RWPE1 (cell line): ENCODE data around the gene IL20RB.

Experiments
- CTCF ChIA-PET: fragments of 350-600 bp; sonication (Branson Sonifier 250); formaldehyde crosslinking; extraction: SDS; loops from one replicate; lab custom pipeline; 2021; lab: Yijun Ruan, JAX
- POLR2A ChIA-PET: fragments of 400-600 bp; formaldehyde crosslinking; extraction: SDS; loops from one replicate; lab custom pipeline; 2020; ENCODE audit warnings: antibody characterized with exemption; ENCODE audit not compliant: low non-redundant PET; lab: Yijun Ruan, JAX
- DNase-seq: peaks from one replicate; pipeline ENCODE4 v3.0.0; 2012; ENCODE audit warnings: low spot score
- H3K27ac ChIP-seq: fragments of 450-650 bp; 2 replicates; pipeline ENCODE4 v1.5.1; 2017
- TF ChIP-seq, protein P1 (sequence below): fragments of 450-650 bp; conservative IDR thresholded peaks from 2 replicates; pipeline ENCODE4 v1.5.1; 2017; ENCODE audit warnings: low read depth, mild to moderate bottlenecking

Gene IL20RB, protein sequence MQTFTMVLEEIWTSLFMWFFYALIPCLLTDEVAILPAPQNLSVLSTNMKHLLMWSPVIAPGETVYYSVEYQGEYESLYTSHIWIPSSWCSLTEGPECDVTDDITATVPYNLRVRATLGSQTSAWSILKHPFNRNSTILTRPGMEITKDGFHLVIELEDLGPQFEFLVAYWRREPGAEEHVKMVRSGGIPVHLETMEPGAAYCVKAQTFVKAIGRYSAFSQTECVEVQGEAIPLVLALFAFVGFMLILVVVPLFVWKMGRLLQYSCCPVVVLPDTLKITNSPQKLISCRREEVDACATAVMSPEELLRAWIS

DNA sequence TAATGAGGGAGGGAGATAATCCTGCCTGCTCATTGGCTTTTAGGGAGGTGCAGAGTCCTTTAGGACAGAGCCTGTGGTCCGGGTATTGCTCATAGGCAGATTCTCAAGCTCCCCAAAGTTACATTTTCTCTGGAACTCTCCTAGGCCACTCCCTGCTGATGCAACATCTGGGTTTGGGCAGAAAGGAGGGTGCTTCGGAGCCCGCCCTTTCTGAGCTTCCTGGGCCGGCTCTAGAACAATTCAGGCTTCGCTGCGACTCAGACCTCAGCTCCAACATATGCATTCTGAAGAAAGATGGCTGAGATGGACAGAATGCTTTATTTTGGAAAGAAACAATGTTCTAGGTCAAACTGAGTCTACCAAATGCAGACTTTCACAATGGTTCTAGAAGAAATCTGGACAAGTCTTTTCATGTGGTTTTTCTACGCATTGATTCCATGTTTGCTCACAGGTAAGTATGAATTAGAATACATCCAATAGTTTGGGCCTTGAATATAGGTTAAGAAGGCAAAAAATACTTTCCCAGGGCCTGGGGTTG is at the start of gene IL20RB:
TSS of gene IL20RB (plus strand) at position 233 of the 538 bp plus-strand sequence. CDS start at position 364, 131 bp downstream.
- TF ChIP-seq, protein P1, sequence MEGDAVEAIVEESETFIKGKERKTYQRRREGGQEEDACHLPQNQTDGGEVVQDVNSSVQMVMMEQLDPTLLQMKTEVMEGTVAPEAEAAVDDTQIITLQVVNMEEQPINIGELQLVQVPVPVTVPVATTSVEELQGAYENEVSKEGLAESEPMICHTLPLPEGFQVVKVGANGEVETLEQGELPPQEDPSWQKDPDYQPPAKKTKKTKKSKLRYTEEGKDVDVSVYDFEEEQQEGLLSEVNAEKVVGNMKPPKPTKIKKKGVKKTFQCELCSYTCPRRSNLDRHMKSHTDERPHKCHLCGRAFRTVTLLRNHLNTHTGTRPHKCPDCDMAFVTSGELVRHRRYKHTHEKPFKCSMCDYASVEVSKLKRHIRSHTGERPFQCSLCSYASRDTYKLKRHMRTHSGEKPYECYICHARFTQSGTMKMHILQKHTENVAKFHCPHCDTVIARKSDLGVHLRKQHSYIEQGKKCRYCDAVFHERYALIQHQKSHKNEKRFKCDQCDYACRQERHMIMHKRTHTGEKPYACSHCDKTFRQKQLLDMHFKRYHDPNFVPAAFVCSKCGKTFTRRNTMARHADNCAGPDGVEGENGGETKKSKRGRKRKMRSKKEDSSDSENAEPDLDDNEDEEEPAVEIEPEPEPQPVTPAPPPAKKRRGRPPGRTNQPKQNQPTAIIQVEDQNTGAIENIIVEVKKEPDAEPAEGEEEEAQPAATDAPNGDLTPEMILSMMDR = no peak
- ChIA-PET CTCF (interaction anchor here (0.7 to 2.5 kb wide), 3 partner anchors 56 to 566 kb away, joined by 3 to 10 read pairs (median 4); partner anchors contain the start of gene STAG1), POLR2A (interaction anchor here (0.9 to 1.4 kb wide), 3 partner anchors 22 to 205 kb away, joined by 3 to 9 read pairs (median 3); partner anchors contain the start of genes NCK1 and STAG1)
- peak within 1 kb of the TSS; percentile 97 for H3K27ac ChIP-seq
- peak; percentile 82 for DNase-seq

DNA sequence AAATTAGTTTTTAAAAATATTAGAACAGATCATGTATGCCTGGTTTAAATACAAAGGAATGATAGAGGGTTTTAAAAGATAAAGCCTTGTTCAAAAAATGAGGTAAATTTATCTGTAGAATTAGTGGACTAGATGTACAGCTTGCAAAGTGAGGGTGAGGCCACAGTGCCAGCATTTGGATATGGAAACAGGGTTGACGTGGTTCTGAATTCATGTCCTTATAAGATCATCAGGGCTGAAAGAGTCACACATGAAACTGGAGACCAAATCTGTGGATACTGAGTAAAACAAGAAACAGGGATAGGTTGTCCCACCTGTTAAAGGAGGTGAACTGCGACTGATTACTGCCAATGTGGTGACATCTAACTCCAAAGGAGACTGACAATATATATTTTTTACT is 49.5 kb upstream of the IL20RB start:
- TF ChIP-seq, protein P1 = no peak
- ChIA-PET CTCF (no interaction called here), POLR2A (no interaction called here)
- H3K27ac ChIP-seq = no peak overlapping the region
- no peak for DNase-seq

GRCh38 chr3:136909187-136909586 is 48.6 kb upstream of the IL20RB start:
- CTCF ChIA-PET = no interaction called here

GRCh38 chr3:136910697-136911096 is 47.1 kb upstream of the IL20RB start:
- CTCF ChIA-PET = interaction anchor here (0.9 kb wide), 1 partner anchor 36 kb away, joined by 3 read pairs; no protein-coding TSS in a partner anchor
- POLR2A ChIA-PET = no interaction called here
- DNase-seq = no peak

More at GRCh38 chr3:136909187-136909586, 48.6 kb upstream of the IL20RB start:
- no peak overlapping the region for H3K27ac ChIP-seq
- TF ChIP-seq, protein P1 = no peak
- POLR2A ChIA-PET = no interaction called here
- no peak for DNase-seq

GRCh38 chr3:136913168-136913567 is 44.6 kb upstream of the IL20RB start:
- DNase-seq = no peak
- ChIA-PET POLR2A (no interaction called here), CTCF (no interaction called here)
- H3K27ac ChIP-seq = no peak overlapping the region
- TF ChIP-seq, protein P1 = no peak

More at GRCh38 chr3:136910697-136911096, 47.1 kb upstream of the IL20RB start:
- TF ChIP-seq, protein P1 = no peak
- H3K27ac ChIP-seq = no peak overlapping the region

DNA sequence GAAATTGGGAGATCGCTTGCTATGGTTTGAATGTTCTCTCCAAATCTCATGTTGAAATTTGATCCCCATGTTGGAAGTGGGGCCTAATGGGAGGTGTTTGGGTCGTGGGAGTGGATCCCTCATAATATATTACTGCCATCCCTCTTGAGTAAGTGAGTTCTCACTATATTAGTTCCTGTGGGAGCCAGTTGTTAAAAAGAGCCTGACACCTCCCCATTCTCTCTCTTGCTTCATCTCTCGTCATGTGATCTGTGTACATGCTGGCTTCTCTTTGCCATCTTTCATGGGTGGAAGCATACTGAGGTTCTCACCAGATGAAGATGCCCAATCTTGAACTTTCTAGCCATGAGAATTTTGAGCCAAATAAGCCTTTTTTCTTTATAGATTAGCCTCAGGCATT is 43.0 kb upstream of the IL20RB start:
- CTCF ChIA-PET = no interaction called here
- TF ChIP-seq, protein P1 = no peak
- POLR2A ChIA-PET = no interaction called here
- no peak for DNase-seq
- H3K27ac ChIP-seq = no peak overlapping the region
